HEK293 (cell line): Measurements from ENCODE around the gene RAPGEF5.
A peak's percentile ranks its signal among the peaks of the same experiment; 100 is the strongest.

Experiments used
- CTCF ChIP-seq: fragments of 450-650 bp; formaldehyde crosslinking; IDR thresholded peaks from 2 replicates; pipeline ENCODE4 v1.5.1; 2016; ENCODE audit warnings: missing biosample characterization, missing genetic modification characterization
- HOXC10 ChIP-seq: sonication (generic); formaldehyde crosslinking; IDR thresholded peaks from 2 replicates; pipeline ENCODE4 v1.8.1; 2023; ENCODE audit warnings: mild to moderate bottlenecking, missing genetic modification reagents
- IKZF3 ChIP-seq: fragments of 450-650 bp; IDR thresholded peaks from 2 replicates; pipeline ENCODE4 v1.5.0; 2018; ENCODE audit warnings: missing biosample characterization, mild to moderate bottlenecking, missing genetic modification characterization, moderate library complexity
- KLF1 ChIP-seq: fragments of 450-650 bp; formaldehyde crosslinking; IDR thresholded peaks from 2 replicates; pipeline ENCODE4 v1.5.1; 2016; ENCODE audit warnings: missing biosample characterization, missing genetic modification characterization
- KLF10 ChIP-seq: fragments of 450-650 bp; IDR thresholded peaks from 2 replicates; pipeline ENCODE4 v1.5.1; 2018; ENCODE audit warnings: missing biosample characterization, mild to moderate bottlenecking, missing genetic modification characterization
- REST ChIP-seq: fragments of 450-650 bp; formaldehyde crosslinking; IDR thresholded peaks from 2 replicates; pipeline ENCODE4 v1.5.1; 2016; ENCODE audit warnings: missing biosample characterization, missing genetic modification characterization
- SP7 ChIP-seq: fragments of 450-650 bp; formaldehyde crosslinking; IDR thresholded peaks from 2 replicates; pipeline ENCODE4 v1.5.1; 2016; ENCODE audit warnings: missing biosample characterization, missing genetic modification characterization
- YY1 ChIP-seq: fragments of 450-650 bp; formaldehyde crosslinking; IDR thresholded peaks from 2 replicates; pipeline ENCODE4 v1.5.1; 2018; ENCODE audit warnings: missing biosample characterization, missing genetic modification characterization
- ZBTB1 ChIP-seq: fragments of 450-650 bp; formaldehyde crosslinking; IDR thresholded peaks from 2 replicates; pipeline ENCODE4 v1.5.1; 2016; ENCODE audit warnings: missing biosample characterization, missing genetic modification characterization
- ZBTB20 ChIP-seq: fragments of 450-650 bp; formaldehyde crosslinking; IDR thresholded peaks from 2 replicates; pipeline ENCODE4 v1.5.1; 2016; ENCODE audit warnings: missing biosample characterization, missing genetic modification characterization
- ZBTB48 ChIP-seq: fragments of 450-650 bp; formaldehyde crosslinking; IDR thresholded peaks from 2 replicates; pipeline ENCODE4 v1.5.1; 2016; ENCODE audit warnings: missing biosample characterization, missing genetic modification characterization
- ZBTB8A ChIP-seq: fragments of 450-650 bp; formaldehyde crosslinking; IDR thresholded peaks from 2 replicates; pipeline ENCODE4 v1.5.1; 2016; ENCODE audit warnings: missing biosample characterization, missing genetic modification characterization
- ZFHX2 ChIP-seq: fragments of 450-650 bp; formaldehyde crosslinking; conservative IDR thresholded peaks from 2 replicates; pipeline ENCODE4 v1.5.1; 2016; ENCODE audit warnings: missing biosample characterization, missing genetic modification characterization
- ZFP3 ChIP-seq: fragments of 450-650 bp; formaldehyde crosslinking; IDR thresholded peaks from 2 replicates; pipeline ENCODE4 v1.5.1; 2016; ENCODE audit warnings: low read depth, missing biosample characterization, missing genetic modification characterization
- ZIC2 ChIP-seq: fragments of 450-650 bp; formaldehyde crosslinking; IDR thresholded peaks from 2 replicates; pipeline ENCODE4 v1.5.1; 2016; ENCODE audit warnings: missing biosample characterization, missing genetic modification characterization
- ZNF132 ChIP-seq: fragments of 450-650 bp; formaldehyde crosslinking; IDR thresholded peaks from 2 replicates; pipeline ENCODE4 v1.5.1; 2017; ENCODE audit warnings: missing biosample characterization, missing genetic modification characterization, borderline replicate concordance
- ZNF138 ChIP-seq: fragments of 450-650 bp; formaldehyde crosslinking; IDR thresholded peaks from 2 replicates; pipeline ENCODE4 v1.5.1; 2016; ENCODE audit warnings: missing biosample characterization, missing genetic modification characterization, borderline replicate concordance
- ZNF146 ChIP-seq: fragments of 450-650 bp; formaldehyde crosslinking; IDR thresholded peaks from 2 replicates; pipeline ENCODE4 v1.5.1; 2016; ENCODE audit warnings: missing biosample characterization, missing genetic modification characterization
- ZNF157 ChIP-seq: fragments of 450-650 bp; formaldehyde crosslinking; IDR thresholded peaks from 2 replicates; pipeline ENCODE4 v1.5.1; 2016; ENCODE audit warnings: missing biosample characterization, missing genetic modification characterization
- ZNF24 ChIP-seq: fragments of 450-650 bp; formaldehyde crosslinking; IDR thresholded peaks from 2 replicates; pipeline ENCODE4 v1.5.1; 2016; ENCODE audit warnings: missing biosample characterization, missing genetic modification characterization
- ZNF274 ChIP-seq, 2 experiments: fragments of 200-500 bp in 1 of 2; fragments of 450-650 bp in 1 of 2; sonication (Bioruptor generic) in 1 of 2; formaldehyde crosslinking in 1 of 2; IDR thresholded peaks; 2 replicates each; pipeline versions ENCODE4 v1.5.1 to v1.6.1; 2014 to 2016; ENCODE audit warnings: borderline replicate concordance in 1 of 2, inconsistent platforms in 1 of 2, low read length in 1 of 2, missing biosample characterization in 1 of 2, missing genetic modification characterization in 1 of 2
- ZNF280D ChIP-seq: fragments of 450-650 bp; formaldehyde crosslinking; IDR thresholded peaks from 2 replicates; pipeline ENCODE4 v1.5.1; 2016; ENCODE audit warnings: missing biosample characterization, missing genetic modification characterization
- ZNF292 ChIP-seq: fragments of 450-650 bp; formaldehyde crosslinking; IDR thresholded peaks from 2 replicates; pipeline ENCODE4 v1.5.1; 2016; ENCODE audit warnings: low read depth, missing biosample characterization, missing genetic modification characterization, borderline replicate concordance
- ZNF350 ChIP-seq: fragments of 450-650 bp; formaldehyde crosslinking; IDR thresholded peaks from 2 replicates; pipeline ENCODE4 v1.5.0; 2017; ENCODE audit warnings: missing biosample characterization, mild to moderate bottlenecking, missing genetic modification characterization
- ZNF48 ChIP-seq: fragments of 450-650 bp; formaldehyde crosslinking; IDR thresholded peaks from 2 replicates; pipeline ENCODE4 v1.5.1; 2016; ENCODE audit warnings: missing biosample characterization, missing genetic modification characterization
- ZNF501 ChIP-seq: fragments of 450-650 bp; formaldehyde crosslinking; IDR thresholded peaks from 2 replicates; pipeline ENCODE4 v1.5.1; 2016; ENCODE audit warnings: missing biosample characterization, missing genetic modification characterization
- ZNF585B ChIP-seq: fragments of 450-650 bp; formaldehyde crosslinking; IDR thresholded peaks from 2 replicates; pipeline ENCODE4 v1.5.1; 2016; ENCODE audit warnings: missing biosample characterization, missing genetic modification characterization
- ZNF623 ChIP-seq: fragments of 450-650 bp; formaldehyde crosslinking; IDR thresholded peaks from 2 replicates; pipeline ENCODE4 v1.5.1; 2016; ENCODE audit warnings: missing biosample characterization, missing genetic modification characterization
- ZNF626 ChIP-seq: fragments of 450-650 bp; sonication (Bioruptor Pico); formaldehyde crosslinking; IDR thresholded peaks from 2 replicates; pipeline ENCODE4 v1.5.1; 2018; ENCODE audit warnings: missing biosample characterization, missing genetic modification characterization, inconsistent platforms
- ZNF658 ChIP-seq: fragments of 450-650 bp; formaldehyde crosslinking; IDR thresholded peaks from 2 replicates; pipeline ENCODE4; 2016; ENCODE audit warnings: missing biosample characterization, missing genetic modification characterization
- ZNF701 ChIP-seq: fragments of 450-650 bp; formaldehyde crosslinking; IDR thresholded peaks from 2 replicates; pipeline ENCODE4 v1.5.1; 2016; ENCODE audit warnings: missing biosample characterization, missing genetic modification characterization
- ZNF707 ChIP-seq: fragments of 450-650 bp; formaldehyde crosslinking; IDR thresholded peaks from 2 replicates; pipeline ENCODE4 v1.5.1; 2016; ENCODE audit warnings: missing biosample characterization, missing genetic modification characterization
- ZNF837 ChIP-seq: fragments of 450-650 bp; formaldehyde crosslinking; IDR thresholded peaks from 2 replicates; pipeline ENCODE4 v1.5.1; 2016; ENCODE audit warnings: missing biosample characterization, missing genetic modification characterization
- ZSCAN23 ChIP-seq: fragments of 450-650 bp; formaldehyde crosslinking; IDR thresholded peaks from 2 replicates; pipeline ENCODE4 v1.5.1; 2016; ENCODE audit warnings: missing biosample characterization, missing genetic modification characterization

The RAPGEF5 gene

GRCh38 chr7:22082886-22083703, 273.9 kb downstream of the RAPGEF5 start (continued):
- TF ChIP-seq CTCF (tag by site-specific recombination) (peak; percentile 99), ZNF146 (tag by site-specific recombination) (no peak), ZBTB20 (tag by site-specific recombination) (peak; percentile 35; the same call in 1 of the 2 replicates), REST (0 out of 2 replicates have a peak, but pooled peaks have one; percentile 28), ZNF350 (tag by site-specific recombination) (no peak), KLF10 (tag by site-specific recombination) (0 out of 2 replicates have a peak, but pooled peaks have one; percentile 34), IKZF3 (tag by site-specific recombination) (no peak), ZNF157 (tag by site-specific recombination) (no peak), ZNF48 (tag by site-specific recombination) (no peak), ZNF837 (tag by site-specific recombination) (no peak), HOXC10 (CRISPR knock-in tag) (no peak), ZNF292 (tag by site-specific recombination) (no peak), ZNF501 (tag by site-specific recombination) (peak; percentile 67; the same call in 1 of the 2 replicates), YY1 (tag by site-specific recombination) (0 out of 2 replicates have a peak, but pooled peaks have one; percentile 34), ZFP3 (no peak), ZNF274 (IDR thresholded peaks at IDR 0.05; ENCODE audit: low read length) (no peak), ZNF274 (tag by site-specific recombination; IDR thresholded peaks at IDR 0.05; ENCODE audit: borderline replicate concordance) (no peak), SP7 (tag by site-specific recombination) (peak; percentile 53; the same call in 1 of the 2 replicates), ZNF138 (tag by site-specific recombination) (no peak), ZNF132 (no peak), ZBTB48 (tag by site-specific recombination) (peak; percentile 78), ZNF626 (no peak), ZBTB8A (no peak), ZIC2 (peak; percentile 82), ZNF623 (tag by site-specific recombination) (no peak), ZNF585B (no peak), ZNF280D (tag by site-specific recombination) (no peak), ZNF701 (tag by site-specific recombination) (no peak), ZSCAN23 (no peak), ZNF707 (tag by site-specific recombination) (no peak), ZNF658 (no peak), ZBTB1 (tag by site-specific recombination) (no peak), KLF1 (tag by site-specific recombination) (peak; percentile 15; the same call in 1 of the 2 replicates), ZFHX2 (tag by site-specific recombination) (no peak), ZNF24 (tag by site-specific recombination) (0 out of 2 replicates have a peak, but pooled peaks have one; percentile 53)
